ENCODE results near the gene TRPT1.

The TRPT1 gene

DNA sequence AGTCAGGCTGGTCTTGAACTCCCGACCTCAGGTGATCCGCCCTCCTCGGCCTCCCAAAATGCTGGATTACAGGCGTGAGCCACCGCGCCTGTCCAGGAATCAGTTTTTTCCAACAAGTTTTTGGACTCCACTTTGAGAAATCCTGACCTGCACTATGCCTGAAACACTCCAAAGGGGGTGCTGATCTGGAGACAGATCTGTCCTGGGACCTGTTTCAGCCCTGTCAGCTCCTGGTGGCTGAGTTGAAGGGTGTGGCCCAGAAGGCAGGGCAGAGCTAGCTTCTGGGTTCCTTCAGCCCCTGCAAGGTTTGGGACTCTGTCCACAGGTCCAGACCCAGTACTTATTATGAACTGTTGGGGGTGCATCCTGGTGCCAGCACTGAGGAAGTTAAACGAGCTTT lies 5.6 kb upstream of the TRPT1 start:
- DNase-seq (ENCODE audit: low read depth in 3 of 3, low spot score in 1 of 3), result no peak

DNA sequence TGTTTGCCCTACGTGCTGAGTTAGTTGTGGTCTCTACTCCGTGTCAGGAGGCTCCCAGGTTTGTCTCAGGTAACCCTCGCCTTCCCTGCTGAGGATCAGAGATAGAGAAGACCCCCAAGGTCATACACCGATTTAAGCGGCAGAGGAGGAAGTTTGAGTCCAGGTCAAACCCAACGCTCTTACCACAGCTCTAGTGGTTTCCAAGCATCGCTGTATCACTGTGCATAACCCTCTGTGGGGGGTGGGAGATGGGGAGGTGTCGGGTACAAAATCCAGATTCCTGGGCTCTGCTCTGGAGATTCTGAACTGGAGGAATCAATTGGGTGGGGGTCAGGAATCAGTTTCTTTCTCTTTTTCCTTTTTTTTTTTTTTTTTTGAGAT lies 5.0 kb upstream of the TRPT1 start:
- no peak for DNase-seq (ENCODE audit: low read depth in 3 of 3, low spot score in 1 of 3)

DNA sequence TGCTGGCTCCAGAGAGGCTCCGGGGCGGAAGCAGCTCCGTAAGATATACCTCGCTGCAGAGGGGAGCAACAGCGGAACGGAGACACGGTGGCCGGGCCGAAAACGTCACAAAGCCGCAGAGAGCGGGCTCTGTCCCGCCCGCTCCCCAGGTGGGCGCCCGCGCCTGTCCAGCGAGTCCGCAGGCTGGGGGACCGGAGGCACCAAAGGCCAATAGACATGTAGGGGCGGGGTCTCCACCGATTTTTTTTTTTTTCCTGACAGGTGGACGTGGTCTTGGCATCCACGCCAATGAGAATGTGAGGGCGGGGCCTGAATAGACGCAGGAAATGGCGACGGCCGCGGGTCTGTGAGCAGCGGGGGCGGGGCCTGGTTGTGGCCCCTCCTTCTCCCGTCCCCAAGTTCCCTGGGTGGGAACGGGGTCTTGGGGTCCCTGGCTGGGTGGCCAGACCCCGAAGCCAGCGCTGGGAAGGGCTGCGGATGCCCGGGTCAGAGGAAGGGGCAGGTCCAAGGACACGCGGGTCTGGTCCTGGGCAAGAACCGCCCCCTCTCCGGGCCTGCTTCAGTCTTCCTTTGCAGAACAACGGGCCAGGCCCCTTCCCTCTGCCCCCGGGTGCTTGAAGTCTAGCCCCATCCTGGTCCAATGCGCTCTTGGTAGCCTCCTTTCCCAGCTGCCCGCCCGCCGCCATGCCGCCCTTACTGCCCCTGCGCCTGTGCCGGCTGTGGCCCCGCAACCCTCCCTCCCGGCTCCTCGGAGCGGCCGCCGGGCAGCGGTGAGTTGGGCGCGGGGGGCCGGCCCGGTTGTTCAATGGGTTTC lies 4.4 kb upstream of the TRPT1 start, which contains the start of gene DNAJC4:
Gene DNAJC4 (plus strand): TSS at position 378 of the 814 bp plus-strand sequence. CDS start 307 bp downstream, at position 685.
- peak in 2 of 3 donors; percentile 69 to 77 for DNase-seq (ENCODE audit: low read depth in 3 of 3, low spot score in 1 of 3)

DNA sequence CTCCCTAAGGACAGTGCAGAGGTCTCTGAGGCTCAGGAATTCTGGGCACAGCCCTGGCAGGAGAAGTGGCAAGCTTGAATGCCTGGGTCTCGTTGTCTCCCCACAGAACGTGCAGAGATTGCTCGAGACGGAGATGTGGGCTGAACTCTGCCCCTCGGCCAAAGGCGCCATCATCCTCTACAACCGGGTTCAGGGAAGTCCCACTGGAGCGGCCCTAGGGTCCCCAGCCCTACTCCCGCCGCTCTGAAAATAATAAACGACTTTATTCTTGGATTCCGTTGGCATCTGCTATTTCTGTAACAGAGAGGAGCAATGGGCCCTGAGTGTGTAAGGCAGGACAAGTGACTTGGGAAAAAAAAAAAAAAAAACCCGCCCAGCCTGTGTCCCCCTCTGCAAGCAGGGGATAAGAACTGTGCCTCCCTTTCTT lies 3.8 kb upstream of the TRPT1 start:
- DNase-seq (ENCODE audit: low read depth in 3 of 3, low spot score in 1 of 3), result no peak

DNA sequence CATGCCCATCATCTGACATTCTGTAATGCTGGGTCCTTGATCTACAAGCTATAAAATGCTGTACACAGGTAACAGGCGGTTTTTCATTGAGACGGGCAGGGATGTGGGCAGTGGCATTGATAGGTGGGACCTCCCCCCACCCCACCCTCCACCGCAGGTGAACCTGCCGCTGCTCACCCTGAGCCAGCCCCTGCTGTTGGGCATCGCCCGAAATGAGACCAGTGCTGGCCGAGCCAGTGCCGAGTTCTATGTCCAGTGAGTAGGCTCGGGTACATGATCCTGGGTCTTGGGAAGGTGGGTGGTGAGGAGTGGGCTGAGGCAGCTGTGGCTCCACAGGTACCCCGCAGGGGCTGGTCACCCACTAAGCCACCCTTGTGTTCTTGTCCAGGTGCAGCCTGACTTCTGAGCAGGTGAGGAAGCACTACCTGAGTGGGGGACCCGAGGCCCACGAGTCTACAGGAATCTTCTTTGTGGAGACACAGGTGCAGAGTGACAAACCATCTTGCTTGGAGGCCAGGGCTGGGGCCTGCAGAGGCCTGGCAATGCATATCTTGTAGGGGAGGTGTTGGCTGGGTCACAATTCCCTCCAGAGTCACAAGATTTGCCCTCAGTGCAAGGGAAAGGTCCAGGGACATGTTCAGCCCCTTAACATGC lies 3.2 kb upstream of the TRPT1 start:
- DNase-seq (ENCODE audit: low read depth in 3 of 3, low spot score in 1 of 3), result no peak

DNA sequence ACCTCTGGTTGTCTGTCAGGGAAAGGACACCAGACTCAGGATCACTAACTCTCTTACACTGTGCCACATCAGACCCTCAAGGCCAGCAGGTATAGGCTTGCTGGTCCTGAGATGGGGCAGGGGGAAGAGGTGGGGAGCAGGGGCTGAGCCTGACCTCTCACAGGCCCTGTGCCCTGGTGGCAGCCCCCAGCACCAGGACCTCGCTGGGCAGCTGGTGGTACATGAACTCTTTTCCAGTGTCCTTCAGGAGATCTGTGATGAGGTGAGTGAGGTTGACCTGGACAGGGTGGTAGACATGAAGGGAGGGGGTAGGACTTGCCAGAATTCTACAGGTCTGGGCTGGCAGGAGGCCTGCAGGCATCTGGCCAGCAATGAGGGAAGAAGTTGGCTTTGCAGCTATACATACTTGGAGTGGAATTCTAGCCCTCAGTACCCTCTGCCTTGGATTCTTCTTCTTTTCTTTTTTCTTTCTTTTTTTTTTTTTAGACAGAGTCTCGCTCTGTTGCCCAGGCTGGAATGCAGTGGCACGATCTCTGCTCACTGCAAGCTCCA lies 1.5 kb upstream of the TRPT1 start:
- no peak for DNase-seq (ENCODE audit: low read depth in 3 of 3, low spot score in 1 of 3)

DNA sequence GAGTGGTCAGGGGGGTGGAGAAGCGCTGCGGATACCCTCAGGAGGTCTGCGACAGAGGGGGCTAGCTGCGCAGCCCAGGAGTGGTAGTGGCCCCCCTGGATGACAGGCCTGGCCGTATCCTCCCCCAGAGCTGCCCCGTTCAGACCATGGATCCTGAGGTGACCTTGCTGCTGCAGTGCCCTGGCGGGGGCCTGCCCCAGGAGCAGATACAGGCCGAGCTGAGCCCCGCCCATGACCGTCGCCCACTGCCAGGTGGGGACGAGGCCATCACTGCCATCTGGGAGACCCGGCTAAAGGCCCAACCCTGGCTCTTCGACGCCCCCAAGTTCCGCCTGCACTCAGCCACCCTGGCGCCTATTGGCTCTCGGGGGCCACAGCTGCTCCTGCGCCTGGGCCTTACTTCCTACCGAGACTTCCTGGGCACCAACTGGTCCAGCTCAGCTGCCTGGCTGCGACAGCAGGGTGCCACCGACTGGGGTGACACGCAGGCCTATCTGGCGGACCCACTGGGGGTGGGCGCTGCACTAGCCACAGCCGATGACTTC lies 593 bp upstream of the TRPT1 start:
- no peak for DNase-seq (ENCODE audit: low read depth in 3 of 3, low spot score in 1 of 3)

DNA sequence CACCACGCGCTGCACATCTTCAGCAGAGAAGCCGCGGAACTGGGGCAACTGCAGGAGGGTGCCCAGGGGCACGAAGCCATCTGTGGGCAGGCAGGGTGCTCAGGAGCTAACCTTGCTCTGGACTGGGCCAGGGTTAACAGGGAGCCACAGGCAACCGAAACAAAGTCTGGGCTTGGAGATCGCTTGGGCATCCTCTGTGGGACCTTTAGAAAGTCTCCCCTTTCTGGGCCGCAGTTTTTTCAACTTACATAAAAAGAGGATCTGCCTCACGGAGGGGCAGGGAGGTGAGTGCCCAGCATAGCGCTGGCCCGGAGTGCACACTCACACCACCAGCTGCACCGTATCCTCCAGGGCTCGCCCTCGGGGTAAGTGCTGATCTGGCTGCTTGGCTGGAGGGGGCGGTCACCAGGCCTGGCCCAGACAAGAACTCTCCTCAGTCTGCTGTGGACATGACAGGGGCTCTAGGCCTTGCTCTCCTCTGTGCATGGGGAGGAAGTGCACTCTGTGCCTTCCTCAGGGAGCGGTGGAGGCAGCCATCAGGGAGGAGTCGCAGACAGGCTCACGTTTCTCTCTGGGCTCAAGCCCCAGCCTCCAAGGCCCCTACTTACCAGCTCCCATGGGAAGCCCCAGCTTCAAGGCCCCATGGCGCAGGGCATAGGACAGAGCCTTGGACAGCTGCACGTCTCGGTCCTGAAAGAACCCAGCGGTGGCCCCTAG lies 937 bp downstream of the TRPT1 start:
- DNase-seq (ENCODE audit: low read depth in 3 of 3, low spot score in 1 of 3), result no peak

DNA sequence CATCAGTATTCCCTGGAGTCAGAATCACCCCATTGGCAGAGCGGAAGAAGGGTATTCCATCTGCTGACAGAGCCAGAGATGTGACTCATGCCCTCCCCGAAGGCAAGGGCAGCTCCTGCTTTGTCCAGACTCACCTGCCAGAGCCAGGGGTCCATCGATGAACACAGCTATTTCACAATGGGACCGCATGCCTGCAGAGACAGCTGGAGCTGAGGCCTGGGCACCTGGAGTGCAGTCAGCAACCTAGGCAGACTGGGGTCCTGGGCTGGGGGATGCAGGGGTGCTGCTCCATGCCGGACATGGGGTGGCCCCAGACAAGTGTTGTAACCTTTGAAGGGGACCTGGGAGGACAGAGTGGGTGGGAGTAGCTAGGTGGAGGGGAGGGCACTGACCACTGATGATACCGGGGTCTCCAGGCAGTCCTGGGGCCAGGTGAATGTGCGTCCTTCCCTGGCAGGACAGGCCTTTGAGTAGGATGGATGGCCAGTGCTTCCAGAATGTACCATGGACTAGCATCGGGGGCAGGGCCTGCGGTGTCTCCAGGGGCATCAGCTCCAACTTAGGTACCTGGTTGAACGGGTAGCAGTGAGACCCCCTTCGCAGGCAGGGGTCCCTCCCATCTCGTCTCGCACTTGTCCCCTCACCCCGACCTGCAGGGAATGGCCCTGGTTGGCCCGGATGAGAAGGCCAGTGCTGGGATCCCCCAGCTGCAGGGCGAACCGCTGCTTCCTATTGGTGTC lies 1.7 kb downstream of the TRPT1 start:
- no peak for DNase-seq (ENCODE audit: low read depth in 3 of 3, low spot score in 1 of 3)

DNA sequence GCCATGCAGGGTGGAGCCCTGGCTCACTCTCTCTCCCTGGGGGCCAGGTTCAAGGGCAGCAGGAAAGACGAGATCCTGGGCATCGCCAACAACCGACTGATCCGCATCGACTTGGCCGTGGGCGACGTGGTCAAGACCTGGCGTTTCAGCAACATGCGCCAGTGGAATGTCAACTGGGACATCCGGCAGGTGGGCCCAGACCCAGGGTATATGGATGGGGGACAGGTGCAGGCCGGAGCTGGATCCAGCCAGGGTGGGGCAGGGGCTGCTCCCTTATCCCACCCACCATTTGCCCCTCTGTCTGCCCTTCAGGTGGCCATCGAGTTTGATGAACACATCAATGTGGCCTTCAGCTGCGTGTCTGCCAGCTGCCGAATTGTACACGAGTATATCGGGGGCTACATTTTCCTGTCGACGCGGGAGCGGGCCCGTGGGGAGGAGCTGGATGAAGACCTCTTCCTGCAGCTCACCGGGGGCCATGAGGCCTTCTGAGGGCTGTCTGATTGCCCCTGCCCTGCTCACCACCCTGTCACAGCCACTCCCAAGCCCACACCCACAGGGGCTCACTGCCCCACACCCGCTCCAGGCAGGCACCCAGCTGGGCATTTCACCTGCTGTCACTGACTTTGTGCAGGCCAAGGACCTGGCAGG lies 2.9 kb downstream of the TRPT1 start:
- no peak for DNase-seq (ENCODE audit: low read depth in 3 of 3, low spot score in 1 of 3)

DNA sequence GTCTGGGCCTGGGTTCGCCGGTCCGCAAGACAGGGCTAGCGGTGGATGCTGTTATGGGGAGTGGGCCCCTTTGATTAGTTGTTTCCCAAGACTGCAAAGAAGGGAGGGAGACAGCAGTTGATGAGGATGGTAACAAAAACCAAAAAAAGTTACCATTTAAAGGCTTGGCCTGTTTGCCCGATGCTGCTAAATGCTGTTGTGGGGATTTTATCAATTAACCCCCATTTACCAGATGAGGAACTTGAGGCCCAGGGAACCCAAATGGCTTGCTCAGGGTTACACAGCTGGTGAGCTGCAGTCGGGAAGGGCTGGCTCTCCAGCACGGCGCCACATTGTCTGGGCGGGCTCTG lies 3.4 kb downstream of the TRPT1 start:
- DNase-seq (ENCODE audit: low read depth in 3 of 3, low spot score in 1 of 3), result no peak

DNA sequence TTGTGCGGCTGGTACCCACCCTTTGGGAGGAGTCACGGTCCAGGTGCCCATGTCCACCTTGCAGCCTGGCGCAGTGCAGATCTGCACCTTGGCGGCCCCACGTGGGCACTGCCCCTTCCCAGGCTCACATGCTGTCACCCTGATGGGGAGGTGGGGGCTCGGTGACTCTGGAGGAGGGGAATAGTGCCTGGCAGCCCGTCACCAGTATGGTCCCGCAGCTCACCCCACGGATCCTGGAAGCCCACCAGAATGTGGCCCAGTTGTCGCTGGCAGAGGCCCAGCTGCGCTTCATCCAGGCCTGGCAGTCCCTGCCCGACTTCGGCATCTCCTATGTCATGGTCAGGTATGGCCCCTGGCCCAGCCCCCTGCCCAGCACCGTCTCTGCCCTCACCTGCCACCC lies 5.2 kb downstream of the TRPT1 start:
- no peak for DNase-seq (ENCODE audit: low read depth in 3 of 3, low spot score in 1 of 3)

DNA sequence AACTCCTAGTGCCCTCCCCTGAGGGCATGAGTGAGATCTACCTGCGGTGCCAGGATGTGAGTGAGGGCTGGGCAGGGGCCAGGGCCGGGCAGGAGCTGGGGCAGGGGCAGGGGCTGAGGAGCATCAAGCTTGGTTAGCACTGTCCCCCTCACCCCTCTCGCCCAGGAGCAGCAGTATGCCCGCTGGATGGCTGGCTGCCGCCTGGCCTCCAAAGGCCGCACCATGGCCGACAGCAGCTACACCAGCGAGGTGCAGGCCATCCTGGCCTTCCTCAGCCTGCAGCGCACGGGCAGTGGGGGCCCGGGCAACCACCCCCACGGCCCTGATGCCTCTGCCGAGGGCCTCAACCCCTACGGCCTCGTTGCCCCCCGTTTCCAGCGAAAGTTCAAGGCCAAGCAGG lies 5.7 kb downstream of the TRPT1 start:
- DNase-seq (ENCODE audit: low read depth in 3 of 3, low spot score in 1 of 3), result no peak

DNA sequence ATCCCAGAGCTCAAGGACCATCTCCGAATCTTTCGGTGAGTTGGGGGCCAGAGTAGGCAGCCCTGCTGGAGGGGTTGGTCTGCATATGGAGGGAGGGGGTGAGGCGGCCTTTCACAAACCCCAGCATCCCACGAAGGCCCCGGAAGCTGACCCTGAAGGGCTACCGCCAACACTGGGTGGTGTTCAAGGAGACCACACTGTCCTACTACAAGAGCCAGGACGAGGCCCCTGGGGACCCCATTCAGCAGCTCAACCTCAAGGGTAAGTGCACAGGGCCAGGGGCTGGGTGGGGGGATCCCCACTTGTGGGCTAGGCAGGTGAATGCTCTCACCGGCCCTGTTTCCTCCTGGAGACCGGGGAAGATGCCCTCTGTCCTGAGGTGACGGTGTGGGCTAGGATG lies 6.2 kb downstream of the TRPT1 start:
- no peak for DNase-seq (ENCODE audit: low read depth in 3 of 3, low spot score in 1 of 3)

DNA sequence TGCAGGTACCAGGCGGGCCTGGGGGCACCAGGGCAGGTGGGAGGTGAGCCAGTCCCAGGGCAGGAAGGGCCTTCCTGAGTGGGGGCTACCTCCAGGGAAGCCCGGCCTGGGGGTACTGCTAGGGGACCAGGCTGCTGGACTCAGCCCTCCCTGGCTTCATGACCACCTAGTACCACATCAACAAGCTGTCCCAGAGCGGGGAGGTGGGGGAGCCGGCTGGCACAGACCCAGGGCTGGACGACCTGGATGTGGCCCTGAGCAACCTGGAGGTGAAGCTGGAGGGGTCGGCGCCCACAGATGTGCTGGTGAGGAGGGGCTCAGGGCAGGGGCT lies 6.7 kb downstream of the TRPT1 start:
- DNase-seq (ENCODE audit: low read depth in 3 of 3, low spot score in 1 of 3), result no peak

DNA sequence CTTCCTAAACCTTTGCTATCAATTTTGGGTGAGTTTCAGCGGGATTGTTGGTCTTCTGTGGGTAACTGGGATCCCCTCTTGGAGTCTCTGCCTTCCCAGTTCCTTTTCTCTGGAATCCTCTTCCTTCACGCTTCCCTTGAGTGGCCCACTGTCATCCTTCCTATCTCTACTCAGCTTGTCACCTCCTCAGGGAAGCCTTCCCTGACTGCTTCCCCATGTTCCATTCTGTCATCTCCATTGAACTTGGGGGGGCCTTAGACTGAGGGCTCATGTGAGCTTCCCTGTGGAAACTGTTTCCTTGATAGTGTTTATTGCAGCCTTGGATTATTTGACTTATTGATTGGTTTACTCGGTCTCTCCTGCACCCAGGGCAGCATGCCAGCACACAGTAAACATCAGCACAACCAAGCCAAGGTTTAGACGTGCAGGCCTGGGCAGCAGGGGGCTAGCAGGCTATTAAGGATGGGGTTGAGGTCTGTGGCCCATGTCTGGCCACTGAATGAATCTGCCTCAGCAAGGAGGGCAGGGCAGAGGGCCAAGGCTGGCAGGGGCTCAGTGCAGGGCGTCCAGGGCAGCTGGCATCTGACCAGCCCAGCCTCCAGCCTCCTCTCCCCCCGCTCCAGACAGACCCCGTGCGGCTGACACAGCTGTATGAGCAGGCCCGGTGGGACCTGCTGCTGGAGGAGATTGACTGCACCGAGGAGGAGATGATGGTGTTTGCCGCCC lies 7.2 kb downstream of the TRPT1 start:
- DNase-seq (ENCODE audit: low read depth in 3 of 3, low spot score in 1 of 3), result no peak

DNA sequence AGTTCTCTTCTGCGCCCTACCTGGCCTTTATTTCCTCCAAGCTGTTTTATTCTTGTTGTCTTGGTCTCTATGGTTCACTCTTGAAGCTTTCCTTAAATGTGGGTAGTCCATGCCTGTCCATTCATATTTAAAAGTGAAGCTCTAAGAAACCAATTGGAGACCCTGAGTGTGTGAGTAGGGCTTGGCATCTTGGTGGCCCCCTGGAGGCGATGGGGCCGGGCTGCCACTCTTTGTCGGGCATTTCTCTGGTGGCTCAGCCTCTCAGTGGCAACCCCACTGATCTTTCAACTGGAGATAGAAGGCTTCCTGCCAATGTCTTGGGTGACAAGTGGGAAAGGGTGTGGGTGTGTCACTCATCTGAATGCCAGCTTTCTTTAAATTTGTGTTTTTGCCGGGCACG lies 9.1 kb downstream of the TRPT1 start:
- DNase-seq (ENCODE audit: low read depth in 3 of 3, low spot score in 1 of 3), result no peak

DNA sequence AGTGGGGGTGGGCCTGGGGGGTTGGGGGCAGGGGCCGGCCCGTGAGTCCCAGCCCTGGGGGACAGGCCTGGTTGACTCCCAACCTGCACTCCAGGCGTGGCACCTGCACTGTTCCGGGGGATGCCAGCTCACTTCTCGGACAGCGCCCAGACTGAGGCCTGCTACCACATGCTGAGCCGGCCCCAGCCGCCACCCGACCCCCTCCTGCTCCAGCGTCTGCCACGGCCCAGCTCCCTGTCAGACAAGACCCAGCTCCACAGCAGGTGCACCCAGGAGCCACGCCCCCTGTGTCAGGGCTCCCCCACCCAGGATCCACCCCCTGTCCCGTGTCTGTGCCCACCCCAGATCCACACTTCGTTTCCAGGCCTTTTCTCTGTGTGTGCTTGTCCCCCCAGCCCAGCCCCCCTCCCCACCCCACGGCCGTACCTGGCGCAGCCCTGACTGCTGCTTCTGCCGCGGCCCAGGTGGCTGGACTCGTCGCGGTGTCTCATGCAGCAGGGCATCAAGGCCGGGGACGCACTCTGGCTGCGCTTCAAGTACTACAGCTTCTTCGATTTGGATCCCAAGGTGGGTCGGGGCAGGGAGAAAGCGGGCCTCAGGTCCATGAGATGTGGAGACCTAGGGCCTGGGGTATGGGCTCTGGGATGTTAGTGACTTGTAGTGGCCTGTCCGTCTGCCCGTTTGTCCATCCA lies 14.7 kb downstream of the TRPT1 start:
- DNase-seq (ENCODE audit: low read depth in 3 of 3, low spot score in 1 of 3), result no peak

DNA sequence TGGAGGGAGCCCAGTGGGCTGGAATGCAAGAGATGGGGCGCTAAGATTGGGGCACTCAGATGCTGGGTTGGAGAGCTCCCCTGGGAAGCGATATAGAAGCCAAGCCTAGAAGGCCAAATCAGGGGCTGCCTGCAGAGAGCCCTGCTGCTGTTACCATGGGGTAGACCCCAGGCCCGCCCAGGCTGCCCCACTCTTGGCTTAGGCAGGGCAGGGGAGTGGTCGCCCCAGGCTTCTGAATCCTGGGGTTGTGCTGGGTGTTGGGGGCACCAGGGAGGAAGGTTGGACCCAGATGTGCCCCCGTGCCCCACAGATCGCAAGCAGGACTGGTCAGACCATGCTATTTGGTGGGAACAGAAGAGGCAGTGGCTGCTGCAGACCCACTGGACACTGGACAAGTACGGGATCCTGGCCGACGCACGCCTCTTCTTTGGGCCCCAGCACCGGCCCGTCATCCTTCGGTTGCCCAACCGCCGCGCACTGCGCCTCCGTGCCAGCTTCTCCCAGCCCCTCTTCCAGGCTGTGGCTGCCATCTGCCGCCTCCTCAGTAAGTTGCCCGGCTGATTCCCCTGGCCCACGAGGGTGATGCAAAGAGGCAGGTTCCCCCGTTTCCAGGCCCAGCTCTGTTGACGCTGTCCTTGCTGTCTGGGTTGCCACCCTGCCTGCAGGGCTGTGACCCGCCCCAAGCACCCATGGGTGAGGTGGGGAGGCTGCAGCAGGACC lies 15.5 kb downstream of the TRPT1 start:
- DNase-seq (ENCODE audit: low read depth in 3 of 3, low spot score in 1 of 3), result no peak

Measured in stimulated activated CD4-positive, alpha-beta T cell treated with anti-CD3 and anti-CD28 coated beads, TNF-alpha, amount 100 ng/mL, for 1 hour (primary cell).